HG02870 (cell line): Measurements from ENCODE around the gene CDH23.

Source experiments
- ATAC-seq: cut with Tn5 transposase; IDR thresholded peaks from one replicate; pipeline ENCODE4 v1.9.1; 2021; ENCODE audit warnings: mild to moderate bottlenecking, moderate library complexity; ENCODE audit not compliant: unreplicated experiment

CDH23 gene

GRCh38 chr10:71531485-71532446, 135.0 kb downstream of the CDH23 start:
- no peak for ATAC-seq

- no peak for ATAC-seq
Measured at GRCh38 chr10:71532878-71533277, 136.2 kb downstream of the CDH23 start.

GRCh38 chr10:71533936-71534335, 137.2 kb downstream of the CDH23 start:
- ATAC-seq: no peak

- no peak for ATAC-seq
Measured at GRCh38 chr10:71534568-71535194, 138.0 kb downstream of the CDH23 start.

- no peak for ATAC-seq
Measured at GRCh38 chr10:71536332-71536731, 139.6 kb downstream of the CDH23 start.

- ATAC-seq: no peak
Measured at GRCh38 chr10:71537125-71537524, 140.4 kb downstream of the CDH23 start.

GRCh38 chr10:71537681-71538080, 141.0 kb downstream of the CDH23 start:
- no peak for ATAC-seq

GRCh38 chr10:71538608-71539260, 142.0 kb downstream of the CDH23 start:
- ATAC-seq: no peak

- no peak for ATAC-seq
Measured at GRCh38 chr10:71539442-71540118, 142.9 kb downstream of the CDH23 start.

GRCh38 chr10:71542478-71542877, 145.8 kb downstream of the CDH23 start:
- no peak for ATAC-seq

GRCh38 chr10:71543608-71544170, 147.0 kb downstream of the CDH23 start:
- no peak for ATAC-seq

GRCh38 chr10:71545001-71545400, 148.3 kb downstream of the CDH23 start:
- no peak for ATAC-seq

GRCh38 chr10:71546220-71546619, 149.5 kb downstream of the CDH23 start:
- no peak for ATAC-seq

GRCh38 chr10:71547312-71547711, 150.6 kb downstream of the CDH23 start:
- no peak for ATAC-seq

GRCh38 chr10:71547876-71548846, 151.4 kb downstream of the CDH23 start:
- ATAC-seq: no peak

- ATAC-seq: no peak
Measured at GRCh38 chr10:71549766-71550533, 153.2 kb downstream of the CDH23 start.

GRCh38 chr10:71550628-71551027, 153.9 kb downstream of the CDH23 start:
- ATAC-seq: no peak

GRCh38 chr10:71551970-71552369, 155.2 kb downstream of the CDH23 start:
- no peak for ATAC-seq

- ATAC-seq: no peak
Measured at GRCh38 chr10:71553432-71553831, 156.7 kb downstream of the CDH23 start.
